ENCODE results near the gene BCAS4.
"Not testable (repeated sequence)": the region's sequence is repeated elsewhere in the genome, so short reads cannot be mapped to it uniquely, and the experiment has no call there.

BCAS4 gene

GRCh38 chr20:50771419-50772080, 23.3 kb upstream of the BCAS4 start:
- not testable (repeated sequence) for DNase-seq (ENCODE audit: low read depth)

- no peak for DNase-seq (ENCODE audit: low read depth)
Measured at GRCh38 chr20:50772420-50773185, 22.3 kb upstream of the BCAS4 start.

GRCh38 chr20:50774515-50774914, 20.3 kb upstream of the BCAS4 start:
- DNase-seq (ENCODE audit: low read depth): no peak

GRCh38 chr20:50776122-50776817, 18.6 kb upstream of the BCAS4 start:
- DNase-seq (ENCODE audit: low read depth): no peak

GRCh38 chr20:50777373-50777772, 17.5 kb upstream of the BCAS4 start:
- no peak for DNase-seq (ENCODE audit: low read depth)

- DNase-seq (ENCODE audit: low read depth): not testable (repeated sequence)
Measured at GRCh38 chr20:50778994-50779393, 15.9 kb upstream of the BCAS4 start.

- no peak for DNase-seq (ENCODE audit: low read depth)
Measured at GRCh38 chr20:50783390-50783789, 11.5 kb upstream of the BCAS4 start.

GRCh38 chr20:50783903-50784302, 11.0 kb upstream of the BCAS4 start:
- no peak for DNase-seq (ENCODE audit: low read depth)

GRCh38 chr20:50784464-50784863, 10.4 kb upstream of the BCAS4 start:
- no peak for DNase-seq (ENCODE audit: low read depth)

GRCh38 chr20:50786703-50787102, 8.2 kb upstream of the BCAS4 start:
- DNase-seq (ENCODE audit: low read depth): no peak

- no peak for DNase-seq (ENCODE audit: low read depth)
Measured at GRCh38 chr20:50787181-50787580, 7.7 kb upstream of the BCAS4 start.

GRCh38 chr20:50788045-50788991, 6.5 kb upstream of the BCAS4 start:
- DNase-seq (ENCODE audit: low read depth): no peak

- no peak for DNase-seq (ENCODE audit: low read depth)
Measured at GRCh38 chr20:50789968-50790650, 4.8 kb upstream of the BCAS4 start.

- peak; percentile 61 for DNase-seq (ENCODE audit: low read depth)
Measured at GRCh38 chr20:50790651-50791277, 4.1 kb upstream of the BCAS4 start.

- DNase-seq (ENCODE audit: low read depth): no peak
Measured at GRCh38 chr20:50792708-50793574, 1.9 kb upstream of the BCAS4 start.

GRCh38 chr20:50793575-50794016, 1.3 kb upstream of the BCAS4 start:
- not testable (repeated sequence) for DNase-seq (ENCODE audit: low read depth)

- no peak for DNase-seq (ENCODE audit: low read depth)
Measured at GRCh38 chr20:50794181-50794845, 548 bp upstream of the BCAS4 start.

GRCh38 chr20:50797142-50797541, 2.3 kb downstream of the BCAS4 start:
- DNase-seq (ENCODE audit: low read depth): no peak

- no peak for DNase-seq (ENCODE audit: low read depth)
Measured at GRCh38 chr20:50798650-50799049, 3.8 kb downstream of the BCAS4 start.

Data from activated gamma-delta T cell treated with anti-CD3 and anti-CD28 coated beads, Interleukin-2, amount 50 U/mL, for 16 hours (primary cell).